Tibial nerve (tissue), 4 donors: ENCODE measurements around the gene FBXO27. TPM values are rescaled to one million over a fixed set of nuclear protein-coding genes. Genes with fewer than 3 reads are reported as not detected.

Source experiments
- DNase-seq, 2 donors: peaks; one replicate each; pipeline ENCODE4 v3.0.0-alpha.2; 2019; ENCODE audit warnings: low spot score in 2 of 2
- H3K27ac ChIP-seq, 4 donors: fragments of 200-600 bp; sonication (generic) in 3 of 4; one replicate each; pipeline ENCODE4 v1.5.1; 2017 to 2019; ENCODE audit warnings: mild to moderate bottlenecking in 1 of 4
- H3K27me3 ChIP-seq, 2 donors: fragments of 200-600 bp; sonication (generic) in 1 of 2; one replicate each; pipeline versions ENCODE4 v1.5.1 to v1.6.0; 2017 to 2019
- H3K36me3 ChIP-seq, 3 donors: fragments of 200-600 bp; sonication (generic); one replicate each; pipeline ENCODE4 v1.5.1; 2018 to 2019
- H3K4me1 ChIP-seq, 4 donors: fragments of 200-600 bp; sonication (generic) in 3 of 4; one replicate each; pipeline ENCODE4 v1.5.1; 2017 to 2019
- H3K4me3 ChIP-seq, 4 donors: fragments of 200-600 bp; sonication (generic) in 3 of 4; one replicate each; pipeline ENCODE4 v1.5.1; 2017 to 2019; ENCODE audit warnings: mild to moderate bottlenecking in 1 of 4, moderate library complexity in 1 of 4
- H3K9me3 ChIP-seq, 4 donors: fragments of 200-600 bp; sonication (generic) in 3 of 4; one replicate each; pipeline ENCODE4 v1.5.1; 2017 to 2019
- EP300 ChIP-seq, 2 donors: sonication (generic); formaldehyde crosslinking; IDR thresholded peaks; one replicate each; pipeline ENCODE4 v1.6.1; 2017; ENCODE audit warnings: antibody characterized with exemption in 2 of 2, mild to moderate bottlenecking in 1 of 2
- POLR2A ChIP-seq, 2 donors: fragments of 450-650 bp; IDR thresholded peaks; one replicate each; pipeline ENCODE4 v1.6.1; 2017; ENCODE audit warnings: antibody characterized with exemption in 2 of 2, mild to moderate bottlenecking in 2 of 2, moderate library complexity in 2 of 2
- WGBS, 2 donors: methylation state at CpG; one replicate each; pipeline ENCODE4 v1.1.5; 2018; 5-methylcytosine and 5-hydroxymethylcytosine counted together
- total RNA-seq, 4 donors: library from RNA; depleted of rRNA; stranded (reverse); fragments of >200 nt; gene quantifications; one replicate each; pipeline ENCODE4 v1.1.0, GENCODE V29; 2016
- TF ChIP-seq, protein P1 (sequence below), 5 experiments: fragments of 200-600 bp in 3 of 5; fragments of 450-650 bp in 2 of 5; sonication (generic) in 3 of 5; IDR thresholded peaks; one replicate each; pipeline ENCODE4 v1.5.1; 2016 to 2019; ENCODE audit warnings: antibody characterized with exemption in 5 of 5, mild to moderate bottlenecking in 3 of 5, moderate library complexity in 2 of 5

Gene FBXO27
- total RNA-seq, 4 donors from 2014 or later: 3.6 to 8.0 (median 5.9) TPM

GRCh38 chr19:39017646-39018045, 14.7 kb downstream of the FBXO27 start:
- Histone ChIP-seq H3K27me3 (no peaks in the 10 kb centered on the region), H3K4me3 (no peak overlapping the region), H3K4me1 (no peaks in the 10 kb centered on the region), H3K9me3 (peaks cover 0 to 3% (median 0%) of the 10 kb centered on the region in 4 donors), H3K36me3 (peaks cover 0 to 32% (median 0%) of the 10 kb centered on the region in 3 donors), H3K27ac (no peak overlapping the region)
- DNase-seq: no peak
- TF ChIP-seq POLR2A (IDR thresholded peaks at IDR 0.05) (no peak), EP300 (IDR thresholded peaks at IDR 0.05) (no peak)
- TF ChIP-seq, protein P1, sequence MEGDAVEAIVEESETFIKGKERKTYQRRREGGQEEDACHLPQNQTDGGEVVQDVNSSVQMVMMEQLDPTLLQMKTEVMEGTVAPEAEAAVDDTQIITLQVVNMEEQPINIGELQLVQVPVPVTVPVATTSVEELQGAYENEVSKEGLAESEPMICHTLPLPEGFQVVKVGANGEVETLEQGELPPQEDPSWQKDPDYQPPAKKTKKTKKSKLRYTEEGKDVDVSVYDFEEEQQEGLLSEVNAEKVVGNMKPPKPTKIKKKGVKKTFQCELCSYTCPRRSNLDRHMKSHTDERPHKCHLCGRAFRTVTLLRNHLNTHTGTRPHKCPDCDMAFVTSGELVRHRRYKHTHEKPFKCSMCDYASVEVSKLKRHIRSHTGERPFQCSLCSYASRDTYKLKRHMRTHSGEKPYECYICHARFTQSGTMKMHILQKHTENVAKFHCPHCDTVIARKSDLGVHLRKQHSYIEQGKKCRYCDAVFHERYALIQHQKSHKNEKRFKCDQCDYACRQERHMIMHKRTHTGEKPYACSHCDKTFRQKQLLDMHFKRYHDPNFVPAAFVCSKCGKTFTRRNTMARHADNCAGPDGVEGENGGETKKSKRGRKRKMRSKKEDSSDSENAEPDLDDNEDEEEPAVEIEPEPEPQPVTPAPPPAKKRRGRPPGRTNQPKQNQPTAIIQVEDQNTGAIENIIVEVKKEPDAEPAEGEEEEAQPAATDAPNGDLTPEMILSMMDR (IDR thresholded peaks at IDR 0.05): no peak
- WGBS, 2 donors: 85 to 87% methylated on average over 4 of the region's 4 CpGs

- no peak for TF ChIP-seq POLR2A (IDR thresholded peaks at IDR 0.05)
- TF ChIP-seq, protein P1 (IDR thresholded peaks at IDR 0.05): no peak
- TF ChIP-seq EP300 (IDR thresholded peaks at IDR 0.05): no peak
- 62 to 69% methylated on average over 6 of the region's 6 CpGs for WGBS, 2 donors
- H3K27ac ChIP-seq: no peak overlapping the region
- no peaks in the 10 kb centered on the region for H3K4me1 ChIP-seq
- H3K9me3 ChIP-seq: peaks cover 0 to 3% (median 0%) of the 10 kb centered on the region in 4 donors
- no peak overlapping the region for H3K4me3 ChIP-seq
- peaks cover 0 to 34% (median 0%) of the 10 kb centered on the region in 3 donors for H3K36me3 ChIP-seq
- no peak for DNase-seq
- no peaks in the 10 kb centered on the region for H3K27me3 ChIP-seq
Measured at GRCh38 chr19:39017026-39017425, 15.3 kb downstream of the FBXO27 start.

DNA sequence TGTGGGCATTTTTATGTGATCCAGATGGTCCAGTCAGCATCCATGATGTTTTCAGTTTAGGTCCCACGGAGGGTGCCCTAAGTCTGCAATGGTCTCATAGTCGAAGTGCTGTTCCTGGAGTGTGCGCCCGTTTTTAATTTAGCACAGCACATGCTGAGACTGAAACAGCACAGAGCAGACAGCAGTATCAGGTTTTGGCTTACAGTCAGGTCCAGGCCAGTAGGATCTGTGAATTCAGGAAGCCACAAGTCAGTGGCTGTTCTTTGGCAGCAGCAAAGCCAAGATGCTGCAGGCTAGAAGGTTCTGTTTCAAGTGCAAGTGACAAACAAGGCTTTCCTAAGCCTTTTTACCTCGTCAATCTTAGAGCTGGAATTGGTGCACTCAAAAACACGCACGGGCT, 18.3 kb downstream of the FBXO27 start:
- no peak overlapping the region for H3K4me3 ChIP-seq
- H3K9me3 ChIP-seq: no peaks in the 10 kb centered on the region
- no peaks in the 10 kb centered on the region for H3K4me1 ChIP-seq
- WGBS, 2 donors: 57 to 81% methylated on average over 7 of the region's 7 CpGs
- H3K36me3 ChIP-seq: peaks cover 0 to 36% (median 0%) of the 10 kb centered on the region in 3 donors
- H3K27me3 ChIP-seq: no peaks in the 10 kb centered on the region
- no peak for DNase-seq
- H3K27ac ChIP-seq: no peak overlapping the region
- TF ChIP-seq, protein P1 (IDR thresholded peaks at IDR 0.05): no peak
- no peak for TF ChIP-seq POLR2A (IDR thresholded peaks at IDR 0.05)
- no peak for TF ChIP-seq EP300 (IDR thresholded peaks at IDR 0.05)

DNA sequence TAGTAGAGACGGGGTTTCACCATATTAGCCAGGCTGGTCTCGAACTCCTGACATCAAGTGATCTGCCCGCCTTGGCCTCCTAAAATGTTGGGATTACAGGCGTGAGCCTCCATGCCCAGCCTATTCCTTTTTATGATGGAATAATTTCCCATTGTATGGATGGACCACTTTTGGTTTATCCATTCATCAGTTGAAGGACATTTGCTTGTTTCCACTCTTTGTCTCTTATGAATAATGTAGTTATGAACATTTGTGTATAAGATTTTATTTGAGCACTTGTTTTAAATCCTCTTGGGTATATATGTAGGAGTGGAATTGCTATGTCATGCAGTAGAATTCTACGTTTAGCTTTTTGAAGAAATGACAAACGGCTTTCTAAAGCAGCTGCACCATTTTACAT, 23.3 kb downstream of the FBXO27 start:
- DNase-seq: no peak
- no peak overlapping the region for H3K4me3 ChIP-seq
- H3K9me3 ChIP-seq: no peaks in the 10 kb centered on the region
- H3K4me1 ChIP-seq: no peaks in the 10 kb centered on the region
- H3K27ac ChIP-seq: no peak overlapping the region
- H3K36me3 ChIP-seq: peaks cover 0 to 30% (median 0%) of the 10 kb centered on the region in 3 donors
- 84 to 90% methylated on average over 6 of the region's 6 CpGs for WGBS, 2 donors
- no peaks in the 10 kb centered on the region for H3K27me3 ChIP-seq
- no peak for TF ChIP-seq POLR2A (IDR thresholded peaks at IDR 0.05)
- TF ChIP-seq, protein P1 (IDR thresholded peaks at IDR 0.05): no peak
- TF ChIP-seq EP300 (IDR thresholded peaks at IDR 0.05): no peak

DNA sequence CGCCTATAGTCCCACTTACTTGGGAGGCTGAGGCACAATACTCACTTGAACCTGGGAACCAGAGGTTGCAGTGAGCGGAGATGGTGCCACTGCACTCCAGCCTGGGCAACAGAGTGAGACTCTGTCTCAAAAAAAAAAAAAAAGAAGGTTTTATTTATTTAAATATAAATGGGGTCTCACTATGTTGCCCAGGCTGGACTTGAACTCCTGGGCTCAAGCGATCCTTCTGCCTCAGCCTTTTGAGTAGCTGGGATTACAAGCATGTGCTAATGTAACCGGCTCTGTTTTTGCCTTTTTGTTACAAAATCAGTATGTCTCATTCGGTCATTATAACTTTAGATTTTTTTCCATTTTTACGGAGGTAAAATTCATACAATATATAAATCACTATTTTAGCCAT, 24.2 kb downstream of the FBXO27 start:
- Histone ChIP-seq H3K27me3 (no peaks in the 10 kb centered on the region), H3K4me3 (no peak overlapping the region), H3K36me3 (peaks cover 0 to 21% (median 0%) of the 10 kb centered on the region in 3 donors), H3K9me3 (no peaks in the 10 kb centered on the region), H3K4me1 (no peaks in the 10 kb centered on the region), H3K27ac (no peak overlapping the region)
- 91 to 94% methylated on average over 6 of the region's 6 CpGs for WGBS, 2 donors
- DNase-seq: no peak
- no peak for TF ChIP-seq EP300 (IDR thresholded peaks at IDR 0.05)
- TF ChIP-seq, protein P1 (IDR thresholded peaks at IDR 0.05): no peak
- TF ChIP-seq POLR2A (IDR thresholded peaks at IDR 0.05): no peak
